ENCODE results near the gene ENTPD2.
A peak's percentile ranks its signal among the peaks of the same experiment; 100 is the strongest.

The ENTPD2 gene

GRCh38 chr9:137053944-137054931 is at the start of gene ENTPD2:
Gene ENTPD2 (minus strand): TSS chr9:137054061. CDS start chr9:137053997, 64 bp downstream.
- TF ChIP-seq EP300 (IDR thresholded peaks at IDR 0.05; ENCODE audit: borderline replicate concordance) (no peak), CREB1 (IDR thresholded peaks at IDR 0.05; ENCODE audit: low read depth) (no peak), EGR1 (IDR thresholded peaks at IDR 0.05) (peak; percentile 68), TCF12 (IDR thresholded peaks at IDR 0.05; ENCODE audit: low read depth) (peak; percentile 64), TEAD4 (IDR thresholded peaks at IDR 0.05) (0 out of 2 replicates have a peak, but pooled peaks have one; percentile 10), YY1 (IDR thresholded peaks at IDR 0.05; ENCODE audit: low read depth) (no peak), TAF1 (IDR thresholded peaks at IDR 0.05; ENCODE audit: low read depth) (0 out of 2 replicates have a peak, but pooled peaks have one; percentile 37), ZBTB7A (IDR thresholded peaks at IDR 0.05; ENCODE audit: low read depth) (peak; percentile 75; the same call in 1 of the 2 replicates), REST (IDR thresholded peaks at IDR 0.05; ENCODE audit: low read depth) (no peak), CEBPB (IDR thresholded peaks at IDR 0.05) (no peak), NFIC (IDR thresholded peaks at IDR 0.05) (peak; percentile 41; the same call in 1 of the 2 replicates), FOXM1 (IDR thresholded peaks at IDR 0.05; ENCODE audit: borderline replicate concordance, low read depth) (no peak), MAX (IDR thresholded peaks at IDR 0.05) (peak; percentile 72), RAD21 (IDR thresholded peaks at IDR 0.05; ENCODE audit: low read depth) (no peak)
- TF ChIP-seq, protein P1, sequence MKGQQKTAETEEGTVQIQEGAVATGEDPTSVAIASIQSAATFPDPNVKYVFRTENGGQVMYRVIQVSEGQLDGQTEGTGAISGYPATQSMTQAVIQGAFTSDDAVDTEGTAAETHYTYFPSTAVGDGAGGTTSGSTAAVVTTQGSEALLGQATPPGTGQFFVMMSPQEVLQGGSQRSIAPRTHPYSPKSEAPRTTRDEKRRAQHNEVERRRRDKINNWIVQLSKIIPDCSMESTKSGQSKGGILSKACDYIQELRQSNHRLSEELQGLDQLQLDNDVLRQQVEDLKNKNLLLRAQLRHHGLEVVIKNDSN (IDR thresholded peaks at IDR 0.05), result no peak

DNA sequence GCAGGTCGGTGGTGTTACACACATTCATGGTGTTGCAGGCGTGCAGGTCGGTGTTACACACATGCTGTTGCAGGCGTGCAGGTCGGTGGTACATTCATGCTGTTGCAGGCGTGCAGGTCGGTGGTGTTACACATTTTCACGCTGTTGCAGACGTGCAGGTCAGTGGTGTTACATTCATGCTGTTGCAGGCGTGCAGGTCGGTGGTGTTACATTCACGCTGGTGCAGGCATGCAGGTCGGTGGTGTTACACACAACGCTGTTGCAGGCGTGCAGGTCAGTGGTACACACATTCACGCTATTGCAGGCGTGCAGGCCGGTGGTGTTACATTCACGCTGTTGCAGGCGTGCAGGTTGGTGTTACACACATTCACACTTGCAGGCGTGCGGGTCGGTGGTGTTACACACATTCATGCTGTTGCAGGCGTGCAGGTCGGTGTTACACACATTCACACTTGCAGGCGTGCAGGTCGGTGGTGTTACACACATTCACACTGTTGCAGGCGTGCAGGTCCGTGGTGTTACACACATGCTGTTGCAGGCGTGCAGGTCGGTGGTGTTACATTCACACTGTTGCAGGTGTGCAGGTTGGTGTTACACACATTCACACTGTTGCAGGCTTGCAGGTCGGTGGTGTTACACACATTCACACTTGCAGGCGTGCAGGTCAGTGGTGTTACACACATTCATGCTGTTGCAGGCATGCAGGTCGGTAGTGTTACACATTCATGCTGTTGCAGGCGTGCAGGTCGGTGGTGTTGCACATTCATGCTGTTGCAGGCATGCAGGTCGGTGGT is 49.5 kb upstream of the ENTPD2 start:
- TF ChIP-seq, protein P1 (IDR thresholded peaks at IDR 0.05), result no peak
- TF ChIP-seq YY1 (IDR thresholded peaks at IDR 0.05; ENCODE audit: low read depth) (no peak), TEAD4 (IDR thresholded peaks at IDR 0.05) (no peak), EP300 (IDR thresholded peaks at IDR 0.05; ENCODE audit: borderline replicate concordance) (no peak), TAF1 (IDR thresholded peaks at IDR 0.05; ENCODE audit: low read depth) (no peak), TCF12 (IDR thresholded peaks at IDR 0.05; ENCODE audit: low read depth) (no peak), ZBTB7A (IDR thresholded peaks at IDR 0.05; ENCODE audit: low read depth) (no peak), EGR1 (IDR thresholded peaks at IDR 0.05) (no peak), REST (IDR thresholded peaks at IDR 0.05; ENCODE audit: low read depth) (no peak), RAD21 (IDR thresholded peaks at IDR 0.05; ENCODE audit: low read depth) (no peak), FOXM1 (IDR thresholded peaks at IDR 0.05; ENCODE audit: borderline replicate concordance, low read depth) (no peak)

GRCh38 chr9:137099231-137099630 is 45.4 kb upstream of the ENTPD2 start:
- TF ChIP-seq TAF1 (IDR thresholded peaks at IDR 0.05; ENCODE audit: low read depth) (no peak), MAX (IDR thresholded peaks at IDR 0.05) (no peak), ZBTB7A (IDR thresholded peaks at IDR 0.05; ENCODE audit: low read depth) (no peak), EGR1 (IDR thresholded peaks at IDR 0.05) (no peak), EP300 (IDR thresholded peaks at IDR 0.05; ENCODE audit: borderline replicate concordance) (no peak), FOXM1 (IDR thresholded peaks at IDR 0.05; ENCODE audit: borderline replicate concordance, low read depth) (no peak), NFIC (IDR thresholded peaks at IDR 0.05) (no peak), TEAD4 (IDR thresholded peaks at IDR 0.05) (no peak), CREB1 (IDR thresholded peaks at IDR 0.05; ENCODE audit: low read depth) (no peak), YY1 (IDR thresholded peaks at IDR 0.05; ENCODE audit: low read depth) (no peak), CEBPB (IDR thresholded peaks at IDR 0.05) (no peak), TCF12 (IDR thresholded peaks at IDR 0.05; ENCODE audit: low read depth) (no peak), REST (IDR thresholded peaks at IDR 0.05; ENCODE audit: low read depth) (no peak), RAD21 (IDR thresholded peaks at IDR 0.05; ENCODE audit: low read depth) (no peak)
- TF ChIP-seq, protein P1 (IDR thresholded peaks at IDR 0.05), result no peak
